CD4-positive, CD25-positive, alpha-beta regulatory T cell (primary cell): ENCODE results near the gene ZNF407. TPM values are rescaled to one million over a fixed set of nuclear protein-coding genes. Genes with fewer than 3 reads are reported as not detected.

Experiments used
- ATAC-seq, 2 donors: fragments of 150-1000 bp; cut with Tn5 transposase; one replicate each; pipeline ENCODE4 v1.10.0; 2021; ENCODE audit warnings: low read depth in 2 of 2, moderate number of reproducible peaks in 2 of 2, moderate library complexity in 1 of 2
- DNase-seq, 3 donors: peaks; one replicate each; pipeline versions ENCODE4 v3.0.0 to v3.0.0-alpha.2; 2012 to 2022; ENCODE audit warnings: mixed read lengths in 1 of 3
- H3K27ac ChIP-seq: one replicate; pipeline ENCODE4 v1.7.0; 2013; ENCODE audit warnings: mild to moderate bottlenecking, low read length; ENCODE audit not compliant: insufficient read depth, poor library complexity, severe bottlenecking
- H3K27me3 ChIP-seq: one replicate; pipeline ENCODE4 v1.7.0; 2013; ENCODE audit warnings: low read length; ENCODE audit not compliant: control insufficient read depth, insufficient read depth
- H3K36me3 ChIP-seq: one replicate; pipeline ENCODE4 v1.7.0; 2013; ENCODE audit warnings: mild to moderate bottlenecking, low read length, moderate library complexity; ENCODE audit not compliant: control insufficient read depth, insufficient read depth
- H3K4me1 ChIP-seq: 2 replicates; pipeline ENCODE4 v1.7.0; 2013; ENCODE audit warnings: mild to moderate bottlenecking, low read length; ENCODE audit not compliant: insufficient read depth, control insufficient read depth, poor library complexity, severe bottlenecking
- H3K4me3 ChIP-seq: one replicate; pipeline ENCODE4 v1.7.0; 2013; ENCODE audit warnings: low read depth, mild to moderate bottlenecking, low read length, moderate library complexity
- H3K9me3 ChIP-seq, 2 experiments: 1 replicate in 1 of 2; 2 replicates in 1 of 2; pipeline ENCODE4 v1.7.0; 2013; ENCODE audit warnings: low read length in 2 of 2, mild to moderate bottlenecking in 1 of 2, moderate library complexity in 1 of 2; ENCODE audit not compliant: control insufficient read depth in 2 of 2
- H3K27ac Mint-ChIP-seq, 3 donors: one replicate each; pipeline ENCODE4 v1.8.0; 2020 to 2022; ENCODE audit warnings: mild to moderate bottlenecking in 3 of 3, mixed read lengths in 3 of 3, moderate library complexity in 2 of 3
- H3K27me3 Mint-ChIP-seq: one replicate; pipeline ENCODE4 v1.8.0; 2022; ENCODE audit warnings: mild to moderate bottlenecking, mixed read lengths
- H3K36me3 Mint-ChIP-seq: one replicate; pipeline ENCODE4 v1.8.0; 2020; ENCODE audit warnings: mixed read lengths
- H3K4me1 Mint-ChIP-seq, 4 donors: one replicate each; pipeline ENCODE4 v1.8.0; 2020 to 2022; ENCODE audit warnings: mixed read lengths in 4 of 4, mild to moderate bottlenecking in 1 of 4
- H3K4me3 Mint-ChIP-seq, 4 donors: one replicate each; pipeline ENCODE4 v1.8.0; 2020 to 2022; ENCODE audit warnings: mild to moderate bottlenecking in 4 of 4, mixed read lengths in 4 of 4, moderate library complexity in 3 of 4
- H3K9me3 Mint-ChIP-seq, 7 donors: one replicate each; pipeline ENCODE4 v1.8.0; 2020 to 2022; ENCODE audit warnings: mixed read lengths in 7 of 7, mild to moderate bottlenecking in 3 of 7, moderate library complexity in 2 of 7
- polyA plus RNA-seq, 4 donors: library from polyadenylated mRNA; unstranded; fragments of 300-500 nt; fragmentation: Illumina TruSeq; gene quantifications; one replicate each; pipeline ENCODE4 v1.2.3, GENCODE V29; 2021
- total RNA-seq: library from RNA; stranded (reverse); gene quantifications from one replicate; pipeline ENCODE4 v1.2.3, GENCODE V29; 2022

Gene ZNF407
- total and polyA plus RNA-seq, 5 donors from 2014 or later: 2.0 to 34.0 (median 3.8) TPM

GRCh38 chr18:74714791-74715190, 117.1 kb downstream of the ZNF407 start:
- no peaks in the 10 kb centered on the region for H3K27me3 Mint-ChIP-seq
- Histone ChIP-seq H3K4me1 (no peaks in the 10 kb centered on the region), H3K27me3 (no peaks in the 10 kb centered on the region), H3K9me3 (no peaks in the 10 kb centered on the region), H3K27ac (no peak overlapping the region), H3K36me3 (peaks cover 4% of the 10 kb centered on the region), H3K4me3 (no peak overlapping the region)
- H3K36me3 Mint-ChIP-seq: peaks cover 15% of the 10 kb centered on the region
- no peak overlapping the region for H3K27ac Mint-ChIP-seq
- no peak for ATAC-seq
- peaks cover 0 to 4% (median 0%) of the 10 kb centered on the region in 7 donors for H3K9me3 Mint-ChIP-seq
- no peak overlapping the region for H3K4me3 Mint-ChIP-seq
- no peak for DNase-seq
- H3K4me1 Mint-ChIP-seq: peaks cover 0 to 8% (median 3%) of the 10 kb centered on the region in 4 donors

DNA sequence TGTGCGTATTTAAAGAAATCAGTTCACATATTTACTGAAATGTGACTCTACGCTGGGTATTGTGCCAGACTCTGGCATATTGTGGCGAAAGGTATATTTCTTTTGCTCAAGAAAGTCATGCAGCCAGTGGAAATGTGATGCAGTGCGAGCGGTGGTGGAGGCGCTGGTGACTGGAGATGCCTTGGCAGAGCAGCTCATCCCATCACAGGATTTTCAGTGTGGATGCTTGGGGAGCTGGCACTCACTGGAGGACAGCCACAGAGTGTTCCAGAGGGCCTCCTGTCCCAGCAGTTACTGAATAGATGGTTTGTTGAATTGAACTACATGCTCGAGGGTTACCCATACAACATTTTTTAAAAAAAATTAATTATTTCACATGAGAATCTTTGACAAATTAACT, 117.6 kb downstream of the ZNF407 start:
- H3K4me1 ChIP-seq: no peaks in the 10 kb centered on the region
- H3K4me1 Mint-ChIP-seq: peaks cover under 1 to 8% (median 4%) of the 10 kb centered on the region in 4 donors
- no peaks in the 10 kb centered on the region for H3K27me3 Mint-ChIP-seq
- H3K4me3 Mint-ChIP-seq: no peak overlapping the region
- ATAC-seq: no peak
- peaks cover 18% of the 10 kb centered on the region for H3K36me3 Mint-ChIP-seq
- H3K27ac ChIP-seq: no peak overlapping the region
- no peak overlapping the region for H3K4me3 ChIP-seq
- no peaks in the 10 kb centered on the region for H3K27me3 ChIP-seq
- H3K36me3 ChIP-seq: peaks cover 4% of the 10 kb centered on the region
- H3K27ac Mint-ChIP-seq: no peak overlapping the region
- no peaks in the 10 kb centered on the region for H3K9me3 ChIP-seq
- no peak for DNase-seq
- peaks cover 0 to 4% (median 0%) of the 10 kb centered on the region in 7 donors for H3K9me3 Mint-ChIP-seq

- no peaks in the 10 kb centered on the region for H3K9me3 ChIP-seq
- Mint-ChIP-seq H3K36me3 (peaks cover 20% of the 10 kb centered on the region), H3K4me3 (no peak overlapping the region), H3K9me3 (peaks cover 0 to 4% (median 0%) of the 10 kb centered on the region in 7 donors), H3K27ac (no peak overlapping the region), H3K4me1 (peaks cover 4 to 9% (median 8%) of the 10 kb centered on the region in 4 donors), H3K27me3 (no peaks in the 10 kb centered on the region)
- H3K27ac ChIP-seq: no peak overlapping the region
- H3K36me3 ChIP-seq: peaks cover 4% of the 10 kb centered on the region
- DNase-seq: no peak
- no peak for ATAC-seq
- no peaks in the 10 kb centered on the region for H3K27me3 ChIP-seq
- H3K4me3 ChIP-seq: no peak overlapping the region
- H3K4me1 ChIP-seq: no peaks in the 10 kb centered on the region
Observed at GRCh38 chr18:74715865-74716712, 118.4 kb downstream of the ZNF407 start.

GRCh38 chr18:74718312-74718711, 120.6 kb downstream of the ZNF407 start:
- Histone ChIP-seq H3K9me3 (no peaks in the 10 kb centered on the region), H3K4me1 (no peaks in the 10 kb centered on the region), H3K4me3 (no peak overlapping the region), H3K27me3 (no peaks in the 10 kb centered on the region), H3K27ac (no peak overlapping the region), H3K36me3 (peaks cover 4% of the 10 kb centered on the region)
- H3K4me1 Mint-ChIP-seq: peaks cover 12 to 23% (median 13%) of the 10 kb centered on the region in 4 donors
- no peak overlapping the region for H3K4me3 Mint-ChIP-seq
- H3K36me3 Mint-ChIP-seq: peaks cover 17% of the 10 kb centered on the region
- DNase-seq: no peak
- no peak for ATAC-seq
- peaks cover 0 to 4% (median 0%) of the 10 kb centered on the region in 7 donors for H3K9me3 Mint-ChIP-seq
- H3K27me3 Mint-ChIP-seq: no peaks in the 10 kb centered on the region
- H3K27ac Mint-ChIP-seq: peak overlapping the region in 1 of 3 donors; percentile 14

GRCh38 chr18:74722237-74722636, 124.6 kb downstream of the ZNF407 start:
- no peaks in the 10 kb centered on the region for H3K27me3 Mint-ChIP-seq
- peaks cover 14 to 27% (median 16%) of the 10 kb centered on the region in 4 donors for H3K4me1 Mint-ChIP-seq

DNA sequence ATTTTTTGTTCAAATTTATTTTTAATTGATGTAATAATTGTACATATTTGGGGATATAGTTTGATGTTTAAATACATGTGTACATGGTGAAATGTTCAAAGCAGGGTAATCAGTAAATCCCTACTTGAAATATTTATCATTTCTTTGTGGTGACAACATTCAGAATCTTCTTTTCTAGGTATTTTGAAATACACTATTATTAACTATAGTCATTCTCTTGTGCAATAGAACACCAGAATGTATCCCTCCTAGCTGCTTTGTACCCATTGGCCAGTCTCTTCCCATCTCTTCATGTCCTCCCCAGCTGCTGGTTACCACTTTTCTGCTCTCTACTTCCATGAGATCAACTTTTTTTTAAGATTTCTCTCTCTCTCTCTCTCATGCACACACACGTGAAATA, 126.5 kb downstream of the ZNF407 start:
- Histone ChIP-seq H3K27me3 (no peaks in the 10 kb centered on the region), H3K4me1 (no peaks in the 10 kb centered on the region), H3K27ac (no peak overlapping the region), H3K4me3 (no peak overlapping the region), H3K9me3 (no peaks in the 10 kb centered on the region), H3K36me3 (no peaks in the 10 kb centered on the region)
- Mint-ChIP-seq H3K27ac (no peak overlapping the region), H3K27me3 (no peaks in the 10 kb centered on the region), H3K4me3 (no peak overlapping the region), H3K9me3 (peaks cover 0 to 2% (median 0%) of the 10 kb centered on the region in 7 donors), H3K4me1 (peaks cover 14 to 36% (median 20%) of the 10 kb centered on the region in 4 donors), H3K36me3 (peaks cover 32% of the 10 kb centered on the region)
- ATAC-seq: no peak
- DNase-seq: no peak

More at GRCh38 chr18:74722237-74722636, 124.6 kb downstream of the ZNF407 start:
- Mint-ChIP-seq H3K4me3 (no peak overlapping the region), H3K9me3 (peaks cover 0 to 4% (median 0%) of the 10 kb centered on the region in 7 donors), H3K27ac (no peak overlapping the region), H3K36me3 (peaks cover 20% of the 10 kb centered on the region)
- Histone ChIP-seq H3K9me3 (no peaks in the 10 kb centered on the region), H3K4me3 (no peak overlapping the region), H3K27ac (no peak overlapping the region), H3K4me1 (no peaks in the 10 kb centered on the region), H3K27me3 (no peaks in the 10 kb centered on the region), H3K36me3 (no peaks in the 10 kb centered on the region)
- DNase-seq (no peak), ATAC-seq (no peak)

- Histone ChIP-seq H3K4me1 (no peaks in the 10 kb centered on the region), H3K9me3 (no peaks in the 10 kb centered on the region), H3K27ac (no peak overlapping the region), H3K36me3 (no peaks in the 10 kb centered on the region), H3K27me3 (no peaks in the 10 kb centered on the region), H3K4me3 (no peak overlapping the region)
- no peak for DNase-seq
- Mint-ChIP-seq H3K36me3 (peaks cover 29% of the 10 kb centered on the region), H3K4me3 (no peak overlapping the region), H3K27ac (no peak overlapping the region), H3K27me3 (no peaks in the 10 kb centered on the region), H3K9me3 (no peaks in the 10 kb centered on the region), H3K4me1 (peaks cover 14 to 31% (median 17%) of the 10 kb centered on the region in 4 donors)
- ATAC-seq: no peak
Observed at GRCh38 chr18:74725690-74726089, 128.0 kb downstream of the ZNF407 start.
